NCI-H345 treated with DMSO at 0.1 percent for 48 hours (cell line): ENCODE results near the gene MPPED1.

Experiments used
- DNase-seq: peaks from one replicate; lab custom pipeline; 2025; ENCODE audit not compliant: unreplicated experiment; lab: John Stamatoyannopoulos, UW

Gene MPPED1

DNA sequence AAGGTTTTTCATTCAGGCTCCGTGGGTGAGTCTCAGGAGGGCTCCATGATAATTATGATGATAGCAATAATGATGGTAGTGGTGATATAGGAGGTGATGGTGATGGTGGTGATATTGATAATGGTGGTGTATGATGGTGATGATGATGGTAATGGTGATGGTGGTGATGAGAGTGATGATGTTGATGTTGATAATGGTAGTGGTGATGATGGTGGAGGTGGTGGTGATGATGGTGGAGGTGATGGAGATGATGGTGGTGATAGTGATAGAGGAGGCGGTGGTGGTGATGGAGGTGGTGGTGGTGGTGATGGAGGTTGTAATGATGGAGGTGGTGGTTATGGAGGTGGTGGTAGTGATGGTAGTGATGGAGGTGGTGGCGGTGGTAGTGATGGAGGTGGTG lies 79.4 kb downstream of the MPPED1 start:
- DNase-seq, result no peak

DNA sequence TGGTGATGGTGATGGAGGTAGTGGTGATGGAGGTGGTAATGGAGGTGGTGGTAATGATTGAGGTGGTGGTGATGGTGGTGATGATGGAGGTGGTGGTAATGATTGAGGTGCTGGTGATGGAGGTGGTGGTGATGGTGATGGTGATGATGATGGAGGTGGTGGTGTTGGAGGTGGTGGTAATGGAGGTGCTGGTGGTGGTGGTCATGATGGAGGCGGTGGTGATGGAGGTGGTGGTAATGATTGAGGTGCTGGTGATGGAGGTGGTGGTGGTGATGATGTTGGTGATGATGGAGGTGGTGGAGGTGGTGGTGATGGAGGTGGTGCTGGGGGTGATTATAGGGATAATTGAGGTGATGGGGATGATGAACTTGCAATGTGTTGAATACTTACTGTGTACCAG lies 79.9 kb downstream of the MPPED1 start:
- no peak for DNase-seq

DNA sequence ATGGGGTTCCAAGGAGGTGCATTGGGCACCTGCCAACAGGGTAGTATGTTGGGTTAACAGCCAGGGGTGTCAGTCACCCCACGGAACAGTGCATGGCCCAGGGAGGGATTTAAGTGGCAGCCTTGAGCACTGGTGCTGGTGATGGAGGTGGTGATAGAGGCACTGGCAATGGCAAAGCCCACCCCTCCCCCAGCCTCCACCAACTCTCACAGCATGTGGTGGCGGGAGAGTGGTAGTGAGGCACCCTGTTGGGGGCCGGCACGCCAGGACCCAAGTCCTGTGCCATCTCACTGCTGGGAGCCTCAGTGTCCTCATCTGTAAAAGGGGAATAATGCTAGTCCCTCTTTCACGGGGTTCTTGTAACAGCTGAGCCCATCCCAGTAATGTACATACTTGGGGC lies 81.5 kb downstream of the MPPED1 start:
- no peak for DNase-seq

DNA sequence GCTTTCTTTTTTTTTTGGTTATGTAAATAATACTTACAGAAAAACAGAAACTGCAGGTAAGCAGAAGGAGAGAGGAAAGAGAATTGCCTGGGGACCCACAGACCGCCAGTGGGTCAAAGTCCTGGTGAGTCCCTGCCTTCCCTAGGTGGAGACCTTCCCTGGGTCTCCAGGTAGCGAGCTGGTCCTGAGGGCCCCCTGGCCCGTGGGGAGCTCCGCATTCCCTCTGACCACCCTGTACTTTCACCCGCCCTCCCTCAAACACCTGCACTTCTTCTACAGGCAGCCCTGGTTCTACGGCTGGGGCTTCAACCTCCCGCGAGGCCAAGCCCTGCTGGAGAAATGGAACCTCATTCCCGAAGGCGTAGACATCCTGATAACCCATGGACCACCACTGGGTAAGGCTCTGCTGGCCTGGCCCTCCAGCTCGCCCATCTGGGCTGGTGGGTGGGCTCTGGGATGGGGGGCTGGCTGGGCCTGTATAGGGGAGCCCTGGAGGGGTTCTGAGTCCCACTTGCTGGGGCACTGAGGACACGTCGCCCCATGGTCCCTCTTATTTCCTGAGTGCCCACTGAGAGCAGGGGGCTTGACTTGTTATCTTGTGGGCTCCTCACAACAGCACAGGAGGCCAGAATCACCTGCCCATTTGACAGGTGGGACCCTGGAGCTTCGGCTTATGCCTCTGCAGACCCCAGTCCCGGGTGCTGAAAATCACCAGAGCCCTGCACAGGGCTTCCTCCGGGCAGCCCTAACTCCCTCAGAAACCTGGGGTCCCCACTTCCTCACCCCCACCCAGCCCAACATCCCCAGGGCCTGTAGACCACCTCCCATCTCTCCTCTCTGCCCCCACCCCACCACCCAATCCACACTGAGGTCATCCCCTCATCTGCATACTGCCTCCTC lies 86.4 kb downstream of the MPPED1 start:
- no peak for DNase-seq

DNA sequence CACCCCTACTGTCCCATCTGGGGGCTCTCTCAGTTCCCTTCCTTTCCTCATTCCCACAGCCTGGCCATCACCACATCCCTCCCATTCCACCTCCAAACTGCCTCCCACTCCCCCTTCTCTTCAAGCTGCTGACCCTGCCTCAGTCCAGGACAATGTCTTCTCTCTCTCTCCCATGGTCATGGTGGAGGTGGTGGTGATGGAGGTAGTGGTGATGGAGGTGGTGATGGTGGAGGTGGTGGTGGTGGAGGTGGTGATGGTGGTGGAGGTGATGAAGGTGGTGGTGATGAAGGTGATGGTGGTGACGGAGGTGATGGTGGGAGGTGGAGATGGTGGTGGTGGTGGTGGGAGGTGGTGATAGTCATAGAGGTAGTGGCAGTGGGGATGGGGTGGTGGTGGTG lies 87.0 kb downstream of the MPPED1 start:
- no peak for DNase-seq

DNA sequence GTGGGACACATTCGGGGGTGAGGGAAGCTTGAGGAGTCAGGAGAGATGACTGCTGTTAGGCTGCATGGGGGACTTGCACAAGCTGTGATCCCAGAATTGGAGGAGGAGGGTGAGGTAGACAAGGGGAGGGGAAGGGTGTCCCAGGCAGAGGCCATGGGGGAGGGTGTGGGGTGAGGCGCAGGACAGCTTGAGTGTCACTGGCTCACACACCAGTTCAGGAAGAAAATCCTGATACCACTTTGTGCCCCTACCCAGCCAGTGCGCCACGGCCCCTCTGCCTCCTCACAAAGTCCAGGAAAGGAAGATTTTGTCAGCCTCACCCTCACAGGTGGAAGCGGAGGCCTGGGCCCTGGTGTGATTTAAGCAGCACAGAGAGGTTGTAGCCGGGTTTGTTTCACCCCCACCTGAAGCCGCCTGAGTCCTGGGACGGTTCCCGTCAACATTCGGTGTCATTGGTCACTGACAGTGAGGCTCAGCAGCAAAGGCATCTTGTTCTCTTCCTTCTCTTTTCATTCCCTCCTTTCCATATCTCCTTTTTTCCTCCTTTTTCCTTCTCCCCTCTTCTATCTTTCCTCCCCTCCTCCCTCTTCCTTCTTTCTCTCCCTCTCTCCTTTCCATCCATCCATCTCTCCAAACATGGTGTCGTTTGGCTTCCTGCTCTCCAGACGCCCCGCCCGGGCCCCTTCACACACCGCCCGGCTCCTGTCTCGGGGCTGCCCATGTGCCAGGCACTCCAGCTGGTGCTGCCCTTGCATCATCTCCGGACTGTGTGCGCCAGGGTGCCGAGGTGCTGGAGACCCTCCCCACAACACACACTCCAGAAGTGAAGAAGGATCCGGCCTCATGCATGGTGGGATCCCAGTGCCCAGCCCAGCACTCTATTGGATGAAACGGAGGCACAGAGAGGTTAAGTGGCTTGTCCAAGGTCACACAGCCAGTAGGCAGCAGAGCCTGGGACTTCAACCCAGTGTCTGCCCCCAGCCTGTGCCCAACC lies 89.3 kb downstream of the MPPED1 start:
- no peak for DNase-seq

DNA sequence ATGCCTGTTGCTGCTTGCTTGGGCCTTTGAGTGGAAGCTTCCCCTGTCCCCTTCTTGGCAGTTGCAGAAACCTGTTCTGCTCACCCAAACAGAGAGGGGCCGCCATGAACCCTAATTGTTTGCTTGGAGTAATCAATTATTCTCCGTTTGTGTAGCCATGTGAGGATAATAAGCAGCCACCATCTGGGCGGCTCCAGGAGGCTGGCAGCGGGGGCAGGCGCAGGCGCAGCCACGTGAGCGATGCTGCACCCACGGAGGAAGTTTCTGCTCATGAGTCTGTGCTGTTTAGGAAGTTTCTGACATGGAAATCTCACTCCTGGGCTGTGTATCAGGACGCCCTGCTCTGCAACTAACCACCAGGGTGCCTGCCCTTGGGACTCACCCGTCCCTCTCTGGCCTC lies 90.1 kb downstream of the MPPED1 start:
- no peak for DNase-seq

DNA sequence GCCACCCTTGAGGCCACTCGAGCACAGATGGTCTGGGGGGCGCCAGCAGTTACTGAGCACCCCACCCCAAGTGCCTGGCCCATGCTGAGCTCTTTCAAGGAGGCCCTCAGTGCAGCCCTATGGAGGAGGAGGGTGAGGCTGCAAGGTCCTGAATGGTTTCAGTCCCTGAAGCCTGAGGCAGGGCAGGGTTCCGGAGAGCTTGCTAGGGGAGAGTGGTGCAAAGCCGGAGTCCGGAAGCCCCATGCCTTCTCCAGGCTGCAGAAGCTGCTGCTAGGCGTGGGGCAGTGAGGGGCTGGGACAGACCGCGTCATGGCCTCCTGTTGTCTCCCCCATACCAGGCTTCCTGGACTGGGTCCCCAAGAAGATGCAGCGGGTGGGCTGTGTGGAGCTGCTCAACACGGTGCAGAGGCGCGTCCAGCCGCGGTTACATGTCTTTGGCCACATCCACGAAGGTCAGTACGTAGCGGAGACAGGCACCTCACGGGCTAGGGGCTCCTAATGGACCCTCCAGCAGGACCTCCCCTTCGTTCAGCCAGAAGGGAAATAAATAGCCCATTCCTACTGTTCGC lies 90.6 kb downstream of the MPPED1 start:
- DNase-seq, result no peak

DNA sequence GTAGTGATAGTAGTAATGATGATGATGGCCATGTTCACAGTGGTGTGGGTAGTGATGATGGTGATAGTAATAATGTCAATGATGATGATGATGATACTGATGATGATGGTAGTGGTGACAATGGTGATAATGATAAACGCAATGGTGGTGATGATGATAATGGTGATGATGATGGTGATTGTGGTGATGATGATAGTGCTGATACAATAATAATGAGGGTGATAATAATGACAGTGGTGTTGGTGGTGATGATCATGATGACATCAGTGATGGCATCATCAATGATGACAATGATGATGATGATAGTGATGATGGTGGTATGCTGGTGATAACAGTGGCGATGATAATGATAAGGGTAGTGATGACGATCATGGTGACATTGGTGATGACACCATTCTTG lies 92.3 kb downstream of the MPPED1 start:
- DNase-seq, result no peak

DNA sequence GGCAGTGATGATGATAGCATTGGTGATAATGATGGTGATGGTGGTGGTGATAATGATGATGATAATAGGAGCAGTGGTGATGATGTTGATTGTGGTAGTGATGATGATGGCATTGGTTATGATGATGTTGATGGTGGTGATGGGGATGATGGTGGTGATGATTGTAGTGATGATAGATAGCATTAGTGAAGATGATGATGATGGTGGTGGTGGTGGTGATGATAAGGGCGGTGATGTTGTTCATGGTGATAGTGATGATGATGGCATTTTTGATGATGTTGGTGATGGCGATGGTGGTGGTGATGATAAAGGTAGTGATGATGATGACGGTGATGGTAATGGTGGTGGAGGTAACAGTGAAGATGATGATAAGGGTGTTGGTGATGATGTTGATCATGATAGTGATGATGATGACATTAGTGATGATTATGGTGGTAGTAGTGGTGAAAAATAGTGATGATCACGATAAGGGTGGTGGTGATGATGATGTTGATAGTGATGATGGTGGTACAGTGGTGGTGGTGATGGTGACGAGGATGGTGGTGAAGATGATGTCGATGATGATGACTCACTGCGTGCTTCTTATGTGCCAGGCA lies 93.0 kb downstream of the MPPED1 start:
- DNase-seq, result no peak

DNA sequence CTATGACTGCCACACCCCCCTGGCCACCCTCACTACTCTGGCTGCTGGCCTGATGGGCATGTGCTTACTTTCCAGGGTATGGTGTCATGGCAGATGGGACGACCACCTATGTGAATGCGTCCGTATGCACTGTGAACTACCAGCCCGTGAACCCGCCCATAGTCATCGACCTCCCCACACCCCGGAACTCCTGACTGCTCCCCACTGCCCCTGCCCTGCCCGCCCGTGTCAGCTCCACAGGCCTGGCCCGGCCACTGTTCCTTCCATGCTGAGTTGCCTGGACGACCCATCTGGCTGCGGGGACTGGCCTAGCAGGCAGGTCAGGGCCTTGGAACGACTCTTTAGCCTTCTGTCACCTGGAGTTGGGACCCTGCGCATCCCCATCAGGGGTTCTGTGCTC lies 93.6 kb downstream of the MPPED1 start:
- no peak for DNase-seq

DNA sequence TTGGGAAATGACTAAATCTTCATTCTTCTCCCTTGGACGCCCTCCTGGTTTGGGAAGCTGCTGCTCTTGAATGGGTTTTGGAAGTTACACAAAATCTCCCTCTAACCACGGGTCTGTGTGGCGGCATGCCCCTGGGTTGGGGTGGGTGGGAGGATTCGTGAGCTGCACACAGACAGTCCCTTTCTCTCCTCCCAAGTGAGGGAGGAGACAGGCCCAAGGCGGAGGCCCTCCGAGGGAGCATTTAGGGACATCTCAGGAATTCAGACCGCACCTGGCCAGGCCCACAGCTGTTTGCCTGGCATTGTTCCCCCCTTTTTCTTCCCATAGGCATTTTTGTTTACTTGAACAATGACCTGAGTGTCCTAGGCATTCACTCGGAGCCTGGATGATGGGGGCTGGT lies 94.1 kb downstream of the MPPED1 start:
- DNase-seq, result no peak

DNA sequence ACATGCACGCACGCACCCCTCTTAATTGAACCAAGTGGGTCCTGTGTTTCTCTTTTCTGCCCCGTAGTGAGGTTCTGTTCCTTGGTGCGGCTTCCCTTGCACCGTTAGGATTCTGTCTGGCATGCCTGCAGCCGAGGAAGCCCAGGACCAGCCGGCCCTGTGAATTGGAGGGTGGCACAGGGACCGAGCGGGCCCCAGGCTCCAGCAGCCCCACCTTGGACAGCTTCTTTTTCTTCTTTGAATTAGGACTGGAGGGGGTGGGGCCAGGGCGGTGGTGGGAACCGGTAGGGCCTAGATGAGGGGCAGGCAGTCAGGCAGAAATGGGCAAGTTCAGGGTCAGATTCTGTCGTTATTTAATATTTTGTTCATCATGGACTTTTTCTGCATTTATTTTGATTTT lies 94.7 kb downstream of the MPPED1 start:
- DNase-seq, result no peak

DNA sequence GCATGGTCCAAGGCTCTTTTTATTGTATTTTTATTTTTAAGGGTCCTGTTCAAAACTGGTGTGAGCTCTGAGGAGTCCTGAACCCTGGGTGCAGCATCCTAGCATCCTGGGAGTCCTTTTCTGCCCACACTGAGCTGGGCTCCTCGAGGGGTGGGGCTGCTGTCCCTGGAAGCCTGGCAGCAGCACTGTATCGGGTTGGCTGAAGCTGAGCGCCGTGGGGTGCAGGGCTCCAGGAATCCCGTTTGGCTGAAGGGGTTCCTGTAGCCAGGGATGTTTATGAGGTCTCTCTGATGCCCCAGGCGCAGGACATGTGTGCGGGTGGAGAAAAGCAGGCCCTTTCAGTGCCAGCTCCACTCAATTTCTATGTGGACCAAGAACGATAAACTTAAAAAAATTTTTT lies 95.4 kb downstream of the MPPED1 start:
- DNase-seq, result no peak

DNA sequence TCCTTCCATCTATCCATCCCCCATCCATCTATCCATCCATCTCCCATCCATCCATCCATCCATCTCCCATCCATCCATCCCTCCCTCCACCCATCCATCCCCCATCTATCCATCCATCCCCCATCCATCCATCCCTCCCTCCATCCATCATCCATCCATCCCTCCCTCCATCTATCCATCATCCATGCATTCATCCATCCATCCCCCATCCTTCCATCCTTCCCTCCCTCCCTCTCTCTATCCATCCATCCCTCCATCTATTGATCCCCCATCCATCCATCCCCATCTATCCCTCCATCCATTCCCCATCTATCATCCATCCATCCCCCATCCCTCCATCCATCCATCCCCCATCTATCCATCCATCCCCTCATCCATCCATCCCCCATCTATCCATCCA lies 96.7 kb downstream of the MPPED1 start:
- no peak for DNase-seq

DNA sequence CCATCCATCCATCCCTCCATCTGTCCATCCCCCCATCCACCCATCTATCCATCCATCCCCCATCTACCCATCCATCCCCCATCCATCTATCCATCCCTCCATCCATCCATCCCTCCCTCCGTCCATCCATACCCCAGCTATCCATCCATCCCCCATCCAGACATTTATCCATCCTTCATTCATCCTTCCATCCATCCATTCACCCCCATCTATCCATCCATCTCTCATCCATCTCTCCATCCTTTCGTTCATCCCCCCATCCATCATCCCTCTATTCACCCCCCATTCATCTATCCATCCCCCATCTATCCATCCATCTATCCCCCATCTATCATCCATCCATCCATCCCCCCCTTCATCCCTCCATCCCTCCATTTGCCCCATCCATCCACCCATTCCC lies 97.5 kb downstream of the MPPED1 start:
- no peak for DNase-seq

DNA sequence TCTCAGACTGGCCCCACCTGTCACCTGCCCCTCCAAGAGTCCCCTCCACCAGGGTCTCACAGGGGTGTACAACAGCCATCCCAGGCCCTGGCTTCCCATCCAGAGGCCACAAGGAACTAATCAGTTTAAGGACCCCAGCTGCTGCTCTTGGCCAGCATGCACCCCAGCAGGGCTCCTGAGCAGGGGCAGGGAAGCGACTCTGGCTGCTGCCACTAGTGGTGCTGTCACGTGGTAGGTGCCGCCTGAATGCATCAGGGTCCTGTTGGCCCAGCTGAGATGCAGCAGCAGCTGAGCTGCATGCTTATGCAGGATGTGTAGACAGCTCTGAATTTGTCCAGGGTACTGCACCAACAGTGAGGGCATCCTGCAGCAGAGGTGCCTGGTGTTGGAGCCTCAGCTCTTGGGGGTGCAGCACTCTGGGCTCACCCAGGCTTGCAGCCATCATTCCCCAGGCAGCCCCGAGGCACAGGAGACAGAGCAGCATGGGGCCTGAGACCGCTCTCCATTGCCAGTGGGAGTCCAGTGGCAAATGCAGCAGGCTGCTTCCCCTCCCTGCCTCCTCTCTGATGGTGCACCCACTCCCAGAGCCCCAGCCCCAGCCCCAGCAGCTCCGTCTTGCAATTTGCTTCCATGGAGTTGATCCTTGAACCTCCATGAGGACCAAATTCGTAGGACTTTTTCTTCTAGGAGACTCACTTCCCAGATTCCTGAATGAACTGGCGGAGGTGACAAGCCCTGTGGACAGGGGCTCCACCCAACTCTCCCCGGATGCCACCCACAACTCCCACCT lies 98.7 kb downstream of the MPPED1 start:
- no peak for DNase-seq

DNA sequence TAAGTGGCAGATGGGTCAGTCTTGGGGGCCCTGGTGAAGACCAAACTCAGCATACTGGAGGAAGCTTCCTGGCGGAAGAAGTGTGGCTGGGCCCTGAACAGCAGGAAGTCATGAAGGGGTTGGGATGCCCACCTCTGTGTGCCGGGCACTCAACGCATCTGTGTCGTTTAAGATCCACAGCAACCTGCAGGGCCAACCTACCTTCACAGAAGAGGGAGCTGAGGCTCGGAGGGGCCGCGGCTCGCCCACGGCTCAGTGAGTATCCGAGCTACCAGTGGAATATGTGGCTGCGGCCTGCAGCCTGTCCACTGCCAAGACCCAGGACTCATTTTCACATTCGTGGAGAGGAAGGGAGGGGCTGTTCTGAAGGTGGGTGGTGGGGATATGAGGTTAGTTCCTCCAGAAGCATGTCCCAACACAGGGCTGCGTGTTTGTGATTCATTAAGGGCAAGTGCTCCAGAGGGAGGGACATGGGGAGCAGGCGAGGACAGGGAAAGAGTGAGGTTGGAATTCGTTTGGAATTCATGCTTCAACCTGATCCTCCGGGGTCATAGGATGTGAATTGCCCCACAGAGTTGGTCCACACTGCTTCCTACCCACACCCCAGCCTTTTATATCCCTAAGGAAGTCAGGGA lies 99.6 kb downstream of the MPPED1 start:
- no peak for DNase-seq

DNA sequence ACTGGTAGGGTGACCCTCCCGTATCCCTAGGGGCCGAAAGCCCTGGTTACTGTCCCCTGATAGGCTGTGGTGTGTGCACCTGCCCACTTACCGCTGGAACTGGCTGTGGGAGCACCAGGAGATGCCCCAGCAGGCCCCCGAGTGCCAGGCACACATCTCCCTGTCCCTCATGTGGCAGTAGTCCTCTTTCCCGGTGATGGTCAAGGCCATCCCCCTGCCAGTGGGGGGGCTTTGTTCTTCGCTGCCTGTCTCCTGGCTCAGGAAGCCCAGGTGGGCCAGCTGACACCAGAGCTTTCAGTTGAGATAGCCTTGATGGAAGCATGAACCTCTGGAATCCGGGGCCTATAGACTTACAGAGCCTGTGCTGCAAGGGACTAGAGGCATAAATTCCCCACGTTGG lies 100.5 kb downstream of the MPPED1 start:
- DNase-seq, result no peak
